ENCODE results near the gene CTNNA3.
"Not testable (repeated sequence)": the region's sequence is repeated elsewhere in the genome, so short reads cannot be mapped to it uniquely, and the experiment has no call there.

The CTNNA3 gene

GRCh38 chr10:67696029-67696428 is at the start of gene CTNNA3:
CTNNA3 (minus strand) TSS chr10:67696195.
- DNase-seq, result no peak

GRCh38 chr10:67735430-67735829 is 39.4 kb upstream of the CTNNA3 start:
- DNase-seq, result no peak

GRCh38 chr10:67733511-67733910 is 37.5 kb upstream of the CTNNA3 start:
- no peak for DNase-seq

GRCh38 chr10:67725567-67725966 is 29.6 kb upstream of the CTNNA3 start:
- DNase-seq, result no peak

- no peak for DNase-seq
Measured at GRCh38 chr10:67723601-67724000, 27.6 kb upstream of the CTNNA3 start.

- no peak for DNase-seq
Measured at GRCh38 chr10:67722113-67722512, 26.1 kb upstream of the CTNNA3 start.

GRCh38 chr10:67716455-67716854 is 20.5 kb upstream of the CTNNA3 start:
- not testable (repeated sequence) for DNase-seq

- DNase-seq, result no peak
Measured at GRCh38 chr10:67705921-67706320, 9.9 kb upstream of the CTNNA3 start.

- not testable (repeated sequence) for DNase-seq
Measured at GRCh38 chr10:67699613-67700270, 3.7 kb upstream of the CTNNA3 start.

GRCh38 chr10:67698164-67698563 is 2.2 kb upstream of the CTNNA3 start:
- no peak for DNase-seq

GRCh38 chr10:67697724-67698131 is 1.7 kb upstream of the CTNNA3 start:
- peak; percentile 27 for DNase-seq

- DNase-seq, result no peak
Measured at GRCh38 chr10:67696679-67697078, 684 bp upstream of the CTNNA3 start.

GRCh38 chr10:67695555-67695954 is 440 bp downstream of the CTNNA3 start:
- DNase-seq, result no peak

GRCh38 chr10:67691861-67692260 is 4.1 kb downstream of the CTNNA3 start:
- not testable (repeated sequence) for DNase-seq

- not testable (repeated sequence) for DNase-seq
Measured at GRCh38 chr10:67690540-67690939, 5.5 kb downstream of the CTNNA3 start.

- DNase-seq, result not testable (repeated sequence)
Measured at GRCh38 chr10:67684140-67684539, 11.9 kb downstream of the CTNNA3 start.

GRCh38 chr10:67678335-67678974 is 17.5 kb downstream of the CTNNA3 start:
- DNase-seq, result no peak

- DNase-seq, result no peak
Measured at GRCh38 chr10:67676208-67676825, 19.7 kb downstream of the CTNNA3 start.

- DNase-seq, result no peak
Measured at GRCh38 chr10:67670401-67670800, 25.6 kb downstream of the CTNNA3 start.

- no peak for DNase-seq
Measured at GRCh38 chr10:67669978-67670377, 26.0 kb downstream of the CTNNA3 start.

GRCh38 chr10:67668448-67668847 is 27.5 kb downstream of the CTNNA3 start:
- DNase-seq, result no peak

- no peak for DNase-seq
Measured at GRCh38 chr10:67667035-67667425, 29.0 kb downstream of the CTNNA3 start.

- DNase-seq, result no peak
Measured at GRCh38 chr10:67666416-67667034, 29.5 kb downstream of the CTNNA3 start.

GRCh38 chr10:67665491-67665890 is 30.5 kb downstream of the CTNNA3 start:
- DNase-seq, result no peak
